ENCODE results near the gene SH2D6.
"Not testable (repeated sequence)": the region's sequence is repeated elsewhere in the genome, so short reads cannot be mapped to it uniquely, and the experiment has no call there.

SH2D6 gene

GRCh38 chr2:85418132-85419008 lies at the start of gene SH2D6:
Gene SH2D6, plus strand, starts transcription at chr2:85418714. Its CDS starts 10,752 bp downstream, at chr2:85429466.
- in situ Hi-C loops (cut with MboI; ENCODE audit: low sequenced_read_pairs), result loop anchor here (5.0 to 25.0 kb wide), 2 partner anchors 134 to 394 kb away; no protein-coding TSS in a partner anchor

GRCh38 chr2:85368921-85369320 lies 49.6 kb upstream of the SH2D6 start:
- in situ Hi-C loops (cut with MboI; ENCODE audit: low sequenced_read_pairs), result no loop called here

GRCh38 chr2:85369500-85369899 lies 49.0 kb upstream of the SH2D6 start:
- in situ Hi-C loops (cut with MboI; ENCODE audit: low sequenced_read_pairs), result no loop called here

GRCh38 chr2:85371045-85371444 lies 47.5 kb upstream of the SH2D6 start:
- in situ Hi-C loops (cut with MboI; ENCODE audit: low sequenced_read_pairs), result no loop called here

- in situ Hi-C loops (cut with MboI; ENCODE audit: low sequenced_read_pairs), result no loop called here
These were observed 42.0 kb upstream of the SH2D6 start for GRCh38 chr2:85376291-85377065.

GRCh38 chr2:85377083-85377482 lies 41.4 kb upstream of the SH2D6 start:
- in situ Hi-C loops (cut with MboI; ENCODE audit: low sequenced_read_pairs), result no loop called here

- in situ Hi-C loops (cut with MboI; ENCODE audit: low sequenced_read_pairs), result no loop called here
These were observed 40.3 kb upstream of the SH2D6 start for GRCh38 chr2:85378257-85378656.

- in situ Hi-C loops (cut with MboI; ENCODE audit: low sequenced_read_pairs), result no loop called here
These were observed 38.5 kb upstream of the SH2D6 start for GRCh38 chr2:85380048-85380447.

- in situ Hi-C loops (cut with MboI; ENCODE audit: low sequenced_read_pairs), result not testable (repeated sequence)
These were observed 35.4 kb upstream of the SH2D6 start for GRCh38 chr2:85383151-85383550.

GRCh38 chr2:85383850-85384249 lies 34.7 kb upstream of the SH2D6 start:
- in situ Hi-C loops (cut with MboI; ENCODE audit: low sequenced_read_pairs), result no loop called here

GRCh38 chr2:85385746-85386145 lies 32.8 kb upstream of the SH2D6 start:
- in situ Hi-C loops (cut with MboI; ENCODE audit: low sequenced_read_pairs), result no loop called here

- in situ Hi-C loops (cut with MboI; ENCODE audit: low sequenced_read_pairs), result no loop called here
These were observed 30.8 kb upstream of the SH2D6 start for GRCh38 chr2:85387754-85388153.

- in situ Hi-C loops (cut with MboI; ENCODE audit: low sequenced_read_pairs), result no loop called here
These were observed 29.5 kb upstream of the SH2D6 start for GRCh38 chr2:85388878-85389538.

GRCh38 chr2:85390941-85391669 lies 27.4 kb upstream of the SH2D6 start:
- in situ Hi-C loops (cut with MboI; ENCODE audit: low sequenced_read_pairs), result no loop called here

GRCh38 chr2:85393836-85394235 lies 24.7 kb upstream of the SH2D6 start:
- in situ Hi-C loops (cut with MboI; ENCODE audit: low sequenced_read_pairs), result no loop called here

- in situ Hi-C loops (cut with MboI; ENCODE audit: low sequenced_read_pairs), result no loop called here
These were observed 24.2 kb upstream of the SH2D6 start for GRCh38 chr2:85394261-85394681.

GRCh38 chr2:85394976-85395375 lies 23.5 kb upstream of the SH2D6 start:
- in situ Hi-C loops (cut with MboI; ENCODE audit: low sequenced_read_pairs), result no loop called here

- in situ Hi-C loops (cut with MboI; ENCODE audit: low sequenced_read_pairs), result no loop called here
These were observed 22.5 kb upstream of the SH2D6 start for GRCh38 chr2:85395912-85396475.

GRCh38 chr2:85396531-85397470 lies 21.7 kb upstream of the SH2D6 start:
- in situ Hi-C loops (cut with MboI; ENCODE audit: low sequenced_read_pairs), result no loop called here
